ENCODE data around the gene RUFY4.

GRCh38 chr2:218024336-218024735 lies 44.7 kb upstream of the RUFY4 start:
- TF ChIP-seq CTCF (conservative IDR thresholded peaks at IDR 0.05 in 1 of 2, IDR thresholded peaks at IDR 0.05 in 1 of 2; ENCODE audit: low read depth in 1 of 2, low read length in 2 of 2), result no peak
- TF ChIP-seq EZH2 (IDR thresholded peaks at IDR 0.05; ENCODE audit: low read length, missing control alignments), result no peak
